ENCODE results near the gene TCEAL7.
"Not testable (repeated sequence)": the region's sequence is repeated elsewhere in the genome, so short reads cannot be mapped to it uniquely, and the experiment has no call there.

The TCEAL7 gene

DNA sequence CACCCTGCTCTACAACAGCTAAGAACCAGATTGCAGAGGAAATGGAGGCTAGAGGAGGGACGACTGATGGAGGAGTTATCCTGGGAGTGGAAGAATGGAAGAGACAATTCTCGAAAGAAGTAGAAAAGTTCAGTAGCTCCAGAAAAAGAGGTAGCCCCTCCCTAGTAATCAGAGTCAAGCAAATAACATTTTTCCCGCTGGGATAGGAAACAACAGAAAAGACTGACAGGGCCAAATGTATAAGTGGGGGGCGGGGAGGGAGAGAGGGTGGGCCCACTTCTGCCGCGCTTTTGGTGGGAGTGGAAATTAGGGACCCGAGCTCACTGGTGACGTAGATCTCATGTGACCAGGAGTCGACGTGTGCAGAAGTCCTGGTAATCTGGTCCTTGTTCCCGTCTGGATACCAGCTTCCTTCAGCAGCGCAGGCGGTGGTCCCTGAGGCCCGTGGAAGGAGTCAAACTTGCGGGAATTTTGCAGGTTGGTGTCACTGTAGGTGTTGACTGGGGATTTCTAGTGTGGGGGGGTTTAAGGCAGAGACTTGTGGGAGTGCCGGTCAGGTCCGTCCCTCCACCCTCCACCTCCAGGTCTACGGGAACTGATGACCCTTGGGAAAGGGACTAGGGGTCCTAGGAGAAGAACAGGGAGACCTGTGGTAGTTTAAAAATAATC is 26.2 kb downstream of the TCEAL7 start, which contains the start of gene TCEAL9:
TSS of gene TCEAL9 (plus strand) at position 377 of the 669 bp plus-strand sequence. CDS start 1,179 bp downstream, outside the sequence.
- TF ChIP-seq JUND (IDR thresholded peaks at IDR 0.05; ENCODE audit: low read depth), result no peak
- in situ Hi-C loops (cut with HindIII; ENCODE audit: low pct_unique_long_range_greater_than_20kb, low sequenced_read_pairs), result no loop called here
- peak in 1 of 2 experiments; percentile 37 for DNase-seq (ENCODE audit: low read depth in 1 of 2, low spot score in 1 of 2)

GRCh38 chrX:103356858-103357257 is 26.8 kb downstream of the TCEAL7 start:
- no peak for DNase-seq (ENCODE audit: low read depth in 1 of 2, low spot score in 1 of 2)
- no peak for TF ChIP-seq JUND (IDR thresholded peaks at IDR 0.05; ENCODE audit: low read depth)
- in situ Hi-C loops (cut with HindIII; ENCODE audit: low pct_unique_long_range_greater_than_20kb, low sequenced_read_pairs), result no loop called here

DNA sequence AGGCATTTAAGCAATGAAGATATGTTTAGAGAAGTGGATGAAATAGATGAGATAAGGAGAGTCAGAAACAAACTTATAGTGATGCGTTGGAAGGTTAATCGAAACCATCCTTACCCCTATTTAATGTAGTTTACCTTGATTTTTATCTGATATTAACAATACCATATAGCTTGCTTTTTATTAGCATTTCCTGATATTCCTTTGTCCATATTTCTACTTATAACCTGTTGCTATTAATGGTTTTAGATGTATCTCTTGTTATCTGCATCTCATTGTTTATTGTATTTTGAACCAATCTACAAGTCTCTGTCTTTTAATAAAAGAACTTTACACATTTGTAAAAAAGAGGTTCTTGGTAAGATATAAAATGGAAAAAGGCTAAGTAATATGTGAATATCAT is 27.8 kb downstream of the TCEAL7 start:
- no peak for DNase-seq (ENCODE audit: low read depth in 1 of 2, low spot score in 1 of 2)
- in situ Hi-C loops (cut with HindIII; ENCODE audit: low pct_unique_long_range_greater_than_20kb, low sequenced_read_pairs), result no loop called here
- no peak for TF ChIP-seq JUND (IDR thresholded peaks at IDR 0.05; ENCODE audit: low read depth)

GRCh38 chrX:103359605-103360004 is 29.6 kb downstream of the TCEAL7 start:
- DNase-seq (ENCODE audit: low read depth in 1 of 2, low spot score in 1 of 2); in situ Hi-C loops (cut with HindIII; ENCODE audit: low pct_unique_long_range_greater_than_20kb, low sequenced_read_pairs): not testable (repeated sequence)

GRCh38 chrX:103360092-103360491 is 30.1 kb downstream of the TCEAL7 start:
- in situ Hi-C loops (cut with HindIII; ENCODE audit: low pct_unique_long_range_greater_than_20kb, low sequenced_read_pairs), result no loop called here
- DNase-seq (ENCODE audit: low read depth in 1 of 2, low spot score in 1 of 2), result no peak
- no peak for TF ChIP-seq JUND (IDR thresholded peaks at IDR 0.05; ENCODE audit: low read depth)

GRCh38 chrX:103360916-103361315 is 30.9 kb downstream of the TCEAL7 start:
- in situ Hi-C loops (cut with HindIII; ENCODE audit: low pct_unique_long_range_greater_than_20kb, low sequenced_read_pairs), result no loop called here
- no peak for DNase-seq (ENCODE audit: low read depth in 1 of 2, low spot score in 1 of 2)
- TF ChIP-seq JUND (IDR thresholded peaks at IDR 0.05; ENCODE audit: low read depth), result no peak

- DNase-seq (ENCODE audit: low read depth in 1 of 2, low spot score in 1 of 2), result no peak
- in situ Hi-C loops (cut with HindIII; ENCODE audit: low pct_unique_long_range_greater_than_20kb, low sequenced_read_pairs), result no loop called here
Observed at GRCh38 chrX:103361798-103362197, 31.8 kb downstream of the TCEAL7 start.

DNA sequence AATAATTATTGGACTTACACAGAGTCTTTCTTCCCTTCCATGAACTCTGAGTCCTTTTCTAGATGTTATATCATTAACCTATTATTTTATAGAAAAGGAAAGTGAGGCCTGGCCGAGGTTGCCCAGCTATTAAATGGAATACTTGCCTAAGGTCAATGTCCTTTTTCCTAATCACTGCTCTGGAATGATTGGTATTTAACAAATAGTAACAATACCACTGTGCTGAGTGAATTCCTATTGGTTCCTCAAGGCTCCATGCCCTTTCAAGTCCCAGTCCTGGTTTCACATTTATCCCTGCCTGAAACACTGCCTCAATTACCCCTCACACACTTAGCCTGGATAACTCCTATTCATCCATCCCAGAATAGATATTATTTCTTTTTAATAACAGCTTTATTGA is 32.4 kb downstream of the TCEAL7 start:
- in situ Hi-C loops (cut with HindIII; ENCODE audit: low pct_unique_long_range_greater_than_20kb, low sequenced_read_pairs), result no loop called here
- DNase-seq (ENCODE audit: low read depth in 1 of 2, low spot score in 1 of 2), result peak in 1 of 2 experiments; percentile 2
- no peak for TF ChIP-seq JUND (IDR thresholded peaks at IDR 0.05; ENCODE audit: low read depth)

More at GRCh38 chrX:103361798-103362197, 31.8 kb downstream of the TCEAL7 start:
- no peak for TF ChIP-seq JUND (IDR thresholded peaks at IDR 0.05; ENCODE audit: low read depth)

GRCh38 chrX:103363046-103363445 is 33.0 kb downstream of the TCEAL7 start:
- no peak for DNase-seq (ENCODE audit: low read depth in 1 of 2, low spot score in 1 of 2)
- in situ Hi-C loops (cut with HindIII; ENCODE audit: low pct_unique_long_range_greater_than_20kb, low sequenced_read_pairs), result no loop called here
- TF ChIP-seq JUND (IDR thresholded peaks at IDR 0.05; ENCODE audit: low read depth), result no peak

GRCh38 chrX:103367502-103367901 is 37.5 kb downstream of the TCEAL7 start:
- in situ Hi-C loops (cut with HindIII; ENCODE audit: low pct_unique_long_range_greater_than_20kb, low sequenced_read_pairs), result no loop called here
- no peak for TF ChIP-seq JUND (IDR thresholded peaks at IDR 0.05; ENCODE audit: low read depth)
- DNase-seq (ENCODE audit: low read depth in 1 of 2, low spot score in 1 of 2), result no peak

GRCh38 chrX:103369479-103369878 is 39.4 kb downstream of the TCEAL7 start:
- no peak for DNase-seq (ENCODE audit: low read depth in 1 of 2, low spot score in 1 of 2)
- in situ Hi-C loops (cut with HindIII; ENCODE audit: low pct_unique_long_range_greater_than_20kb, low sequenced_read_pairs), result no loop called here
- no peak for TF ChIP-seq JUND (IDR thresholded peaks at IDR 0.05; ENCODE audit: low read depth)

GRCh38 chrX:103372886-103373285 is 42.8 kb downstream of the TCEAL7 start:
- no peak for DNase-seq (ENCODE audit: low read depth in 1 of 2, low spot score in 1 of 2)
- TF ChIP-seq JUND (IDR thresholded peaks at IDR 0.05; ENCODE audit: low read depth), result no peak
- in situ Hi-C loops (cut with HindIII; ENCODE audit: low pct_unique_long_range_greater_than_20kb, low sequenced_read_pairs), result no loop called here

- TF ChIP-seq JUND (IDR thresholded peaks at IDR 0.05; ENCODE audit: low read depth), result no peak
- in situ Hi-C loops (cut with HindIII; ENCODE audit: low pct_unique_long_range_greater_than_20kb, low sequenced_read_pairs), result no loop called here
Observed at GRCh38 chrX:103373581-103373980, 43.5 kb downstream of the TCEAL7 start.

More at GRCh38 chrX:103373581-103373980, 43.5 kb downstream of the TCEAL7 start:
- no peak for DNase-seq (ENCODE audit: low read depth in 1 of 2, low spot score in 1 of 2)
